Forelimb muscle (tissue), 1 donor: ENCODE data around the gene TENM3. TPM values are rescaled to one million over a fixed set of nuclear protein-coding genes. Genes with fewer than 3 reads are reported as not detected.
"Not testable (repeated sequence)": the region's sequence is repeated elsewhere in the genome, so short reads cannot be mapped to it uniquely, and the experiment has no call there.

ENCODE experiments used
- DNase-seq: peaks from one replicate; pipeline ENCODE4 v3.0.0-alpha.2; 2013; ENCODE audit warnings: low read depth
- polyA plus RNA-seq: library from polyadenylated mRNA; unstranded; fragments of 120-200 nt; gene quantifications from one replicate; pipeline ENCODE4 v1.2.1, GENCODE V29; 2013; ENCODE audit not compliant: insufficient read length

TENM3 gene
- polyA plus RNA-seq, 1 donor: 15.3 TPM

GRCh38 chr4:182808673-182809416 is 565.6 kb downstream of the TENM3 start:
- no peak for DNase-seq

DNA sequence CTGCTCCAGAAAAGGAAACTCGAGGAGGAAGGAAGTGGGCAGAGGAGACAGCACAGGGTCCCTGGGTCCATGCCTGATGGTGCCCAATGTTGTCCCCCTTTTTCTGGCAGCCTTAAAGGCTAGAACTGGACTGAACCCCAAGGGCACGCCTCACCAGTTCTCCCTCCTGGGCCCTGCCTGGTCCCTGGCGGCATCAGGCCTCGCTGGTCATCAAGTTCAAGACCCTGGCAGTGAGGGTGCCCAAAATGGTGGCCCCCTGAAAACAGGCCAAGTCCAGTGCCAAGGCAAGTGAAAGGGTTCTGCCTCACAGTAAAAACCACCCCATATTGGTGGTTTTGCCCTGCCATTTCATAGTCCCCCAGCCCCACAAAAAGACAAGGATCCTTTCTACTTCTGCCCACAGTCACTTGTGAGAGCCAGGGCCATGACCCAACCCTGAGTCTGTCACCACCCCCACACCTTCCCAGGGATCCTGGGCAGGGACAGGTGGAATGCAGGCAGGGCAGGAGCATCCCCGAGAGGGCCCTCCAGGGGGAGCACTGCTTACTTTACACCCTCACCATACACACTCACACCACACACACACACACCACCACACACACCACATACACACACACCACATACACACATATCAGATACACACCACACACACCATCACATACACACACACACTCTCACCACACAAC is 566.4 kb downstream of the TENM3 start:
- DNase-seq: no peak

GRCh38 chr4:182810103-182810615 is 567.0 kb downstream of the TENM3 start:
- DNase-seq: no peak

- no peak for DNase-seq
Measured at GRCh38 chr4:182812916-182813315, 569.7 kb downstream of the TENM3 start.

GRCh38 chr4:182814065-182814464 is 570.9 kb downstream of the TENM3 start:
- DNase-seq: not testable (repeated sequence)

GRCh38 chr4:182818926-182819730 is 575.9 kb downstream of the TENM3 start:
- no peak for DNase-seq

DNA sequence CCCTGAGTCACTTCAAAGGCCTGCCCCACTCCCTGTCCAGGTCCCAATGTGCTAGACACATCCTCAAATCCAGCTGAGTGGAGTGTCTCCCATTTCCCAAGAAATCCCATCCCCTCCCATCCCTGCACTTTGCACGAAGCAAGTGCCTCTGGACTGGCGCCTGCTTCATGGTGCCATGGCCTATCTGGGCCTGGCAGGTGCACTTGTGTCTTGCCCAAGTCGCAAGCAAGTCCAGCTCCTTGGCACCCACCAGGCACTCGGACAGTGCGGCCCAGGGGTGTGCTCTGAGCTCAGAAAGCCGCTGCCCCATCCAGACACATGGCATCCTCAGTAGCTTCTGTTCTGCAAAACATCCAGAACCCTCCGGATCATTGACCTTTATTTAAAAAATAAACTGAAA is 576.5 kb downstream of the TENM3 start:
- DNase-seq: no peak

DNA sequence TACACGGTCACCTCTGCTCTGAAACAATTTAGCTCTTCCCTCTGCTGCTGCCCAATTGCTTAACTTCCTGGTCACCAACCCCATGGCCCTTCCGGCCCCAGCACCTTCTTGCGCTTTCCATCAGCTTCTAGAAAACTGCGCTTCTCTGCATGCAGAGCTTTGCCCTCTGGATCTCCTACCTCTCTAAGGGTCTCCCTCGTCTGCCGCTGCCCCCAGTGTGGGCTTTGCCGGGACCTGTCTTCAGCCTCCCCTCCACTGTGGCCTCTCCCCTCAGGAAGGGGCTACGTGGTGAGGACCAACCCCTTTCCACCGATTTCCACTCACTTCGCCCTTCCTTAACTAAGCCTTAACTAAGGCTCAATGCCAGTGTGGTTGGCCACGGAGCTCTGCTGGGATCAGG is 579.4 kb downstream of the TENM3 start:
- DNase-seq: no peak

DNA sequence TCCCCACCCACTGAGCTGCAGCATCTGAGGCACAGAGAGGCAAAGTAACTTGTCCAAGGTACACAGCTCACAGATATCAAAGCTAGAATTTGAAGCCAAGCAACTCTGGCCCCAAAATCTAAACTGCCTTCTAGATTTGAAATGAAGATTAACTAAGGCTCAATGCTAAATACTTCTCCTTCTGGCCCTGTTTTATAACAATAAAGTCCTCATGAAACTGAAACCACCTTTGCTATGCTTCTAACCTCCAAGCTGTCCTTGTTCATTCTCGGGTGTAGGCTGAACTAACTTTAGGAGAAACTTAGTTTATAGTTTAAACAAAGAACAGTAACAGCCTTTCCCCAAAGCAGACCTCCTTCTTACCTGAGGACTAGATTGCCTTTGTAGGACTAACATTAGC is 580.4 kb downstream of the TENM3 start:
- no peak for DNase-seq

- no peak for DNase-seq
Measured at GRCh38 chr4:182825003-182825402, 581.8 kb downstream of the TENM3 start.

- DNase-seq: no peak
Measured at GRCh38 chr4:182825786-182826185, 582.6 kb downstream of the TENM3 start.

GRCh38 chr4:182826391-182826790 is 583.2 kb downstream of the TENM3 start:
- no peak for DNase-seq

GRCh38 chr4:182827166-182827565 is 584.0 kb downstream of the TENM3 start:
- DNase-seq: no peak

DNA sequence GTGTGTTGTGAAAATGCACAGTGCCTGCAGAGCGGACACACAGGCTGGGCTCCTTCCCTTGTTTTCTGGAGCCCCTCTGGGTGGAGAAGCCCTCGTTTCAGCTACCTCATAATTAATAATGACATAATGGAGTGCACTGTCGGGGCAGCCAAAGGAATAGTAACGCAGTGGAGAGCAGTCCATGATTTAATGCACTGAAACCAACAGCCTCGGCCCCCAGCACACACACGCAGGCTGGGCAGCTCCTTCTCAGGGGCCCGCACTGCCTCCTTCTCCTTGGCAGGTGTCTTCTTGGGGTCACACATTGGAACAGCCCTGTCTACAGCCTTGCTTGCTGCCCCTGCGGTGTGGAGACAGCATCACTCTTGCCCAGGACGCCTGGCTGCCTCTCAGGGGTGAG is 584.8 kb downstream of the TENM3 start:
- no peak for DNase-seq

DNA sequence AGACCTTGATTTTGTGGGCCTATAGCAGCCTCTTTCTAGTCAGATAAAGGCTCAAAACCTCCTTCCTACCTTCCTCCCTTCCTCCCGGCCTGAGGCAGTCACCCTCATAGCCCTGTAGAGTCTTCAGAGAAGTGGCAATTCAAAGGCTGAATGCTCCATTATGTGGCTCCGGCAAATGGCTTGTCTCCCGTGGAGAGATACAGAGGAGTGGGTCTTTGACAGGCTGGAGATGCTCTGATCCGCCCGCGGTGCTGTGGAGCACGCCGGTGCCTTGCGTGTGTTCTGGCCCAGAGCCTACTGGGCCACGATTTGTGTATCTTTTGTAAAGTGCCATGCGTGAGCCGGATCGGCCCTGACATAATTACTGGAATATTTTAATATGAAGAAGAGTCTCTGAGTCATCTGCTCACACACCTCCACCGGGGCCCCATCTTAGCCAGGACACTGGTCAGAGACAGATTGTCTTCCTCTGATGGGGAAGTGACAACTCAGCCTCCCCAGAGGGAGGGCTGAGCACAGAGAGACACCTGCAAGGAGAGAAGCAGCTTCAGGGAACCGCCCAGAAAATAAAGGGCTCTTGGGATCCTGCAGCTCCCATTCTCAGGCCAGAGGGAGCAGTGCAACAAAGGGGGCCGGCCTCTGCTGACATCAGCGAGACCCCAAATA is 585.3 kb downstream of the TENM3 start:
- no peak for DNase-seq

DNA sequence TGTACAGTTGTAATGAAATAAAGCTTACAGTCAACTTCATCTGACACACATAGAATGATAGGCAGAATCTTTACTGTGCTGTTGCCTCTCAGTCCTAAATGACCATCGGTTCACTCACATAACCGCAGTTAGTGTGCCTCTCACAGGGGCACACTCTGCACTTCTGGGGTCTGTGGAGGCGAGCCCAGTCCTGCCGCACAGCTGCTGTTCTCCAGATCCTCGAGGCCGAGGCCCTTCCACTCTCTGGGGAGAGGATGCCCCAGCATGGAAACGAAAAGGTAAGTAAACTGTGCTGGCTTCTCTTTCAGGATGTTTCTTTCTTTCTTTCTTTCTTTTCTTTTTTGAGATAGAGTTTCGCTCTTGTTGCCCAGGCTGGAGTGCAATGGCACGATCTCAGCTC is 586.0 kb downstream of the TENM3 start:
- no peak for DNase-seq

- no peak for DNase-seq
Measured at GRCh38 chr4:182831376-182831775, 588.2 kb downstream of the TENM3 start.

DNA sequence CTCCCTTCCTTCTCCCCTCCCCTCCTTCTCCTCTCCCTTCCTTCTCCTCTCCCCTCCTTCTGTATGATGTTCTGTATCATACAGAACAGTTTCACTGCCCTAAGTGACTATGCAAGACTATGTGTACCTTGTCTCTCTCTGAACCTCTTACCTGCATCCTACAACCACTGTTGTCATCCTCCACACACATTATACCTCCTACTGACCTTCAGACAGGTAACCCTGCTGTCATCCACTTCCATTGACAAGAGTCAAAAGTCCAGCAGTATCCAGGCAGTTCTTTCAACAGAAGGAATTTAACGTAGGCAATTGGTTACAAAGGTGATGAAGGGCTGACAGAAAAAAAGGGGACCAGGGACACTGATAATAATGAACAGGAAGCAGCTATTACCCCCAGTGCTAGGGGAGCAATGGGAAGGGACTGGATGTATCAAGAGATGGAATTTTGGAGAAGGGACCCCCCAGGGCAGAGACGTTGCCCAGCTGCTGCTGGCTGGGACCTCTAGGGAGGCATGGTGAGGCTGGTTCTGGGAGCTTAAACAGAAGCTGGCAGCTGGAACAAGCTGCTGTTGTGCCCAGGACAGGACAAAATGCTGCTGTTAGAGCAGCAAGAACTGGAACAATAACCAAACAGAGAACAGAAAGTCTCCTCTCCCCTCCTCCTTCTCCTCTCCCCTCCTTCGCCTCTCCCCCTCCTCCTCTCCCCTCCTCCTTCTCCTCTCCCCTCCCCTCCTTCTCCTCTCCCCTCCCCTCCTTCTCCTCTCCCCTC is 589.3 kb downstream of the TENM3 start:
- no peak for DNase-seq

DNA sequence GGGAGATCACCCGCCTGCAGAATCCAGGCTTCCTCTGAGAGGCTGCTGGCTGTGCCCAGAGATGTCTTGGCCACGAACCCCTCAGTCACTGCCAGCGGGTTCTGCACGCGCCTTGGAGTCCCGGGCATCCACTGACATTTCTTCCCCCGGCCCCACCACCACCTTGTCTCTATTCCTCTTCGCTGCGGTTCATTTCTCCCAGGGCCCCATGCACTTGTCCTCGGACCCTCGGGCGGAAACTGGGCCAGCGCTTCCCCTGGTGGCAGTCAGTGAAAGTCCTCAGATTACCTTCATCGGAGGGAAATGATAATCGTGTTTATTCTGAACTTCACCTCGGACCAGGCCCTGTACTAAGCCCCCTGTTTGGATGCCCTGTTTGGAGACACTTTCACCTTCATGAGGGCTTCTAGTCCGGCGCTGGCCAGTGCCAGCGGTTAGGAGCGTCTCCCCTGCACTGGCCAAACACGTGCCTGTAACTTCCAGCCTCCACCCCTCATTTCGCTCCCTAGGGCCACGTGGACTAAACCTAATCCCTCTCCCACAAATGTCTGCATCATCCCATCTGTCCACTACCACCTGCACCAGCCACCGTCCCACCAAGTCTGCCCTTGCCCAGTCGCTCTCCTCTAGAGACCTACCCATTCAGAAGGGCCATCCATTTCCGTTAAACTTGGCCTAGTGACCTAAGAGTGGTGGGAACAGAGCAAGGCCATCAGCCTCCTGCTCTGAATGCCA is 592.0 kb downstream of the TENM3 start:
- DNase-seq: no peak

DNA sequence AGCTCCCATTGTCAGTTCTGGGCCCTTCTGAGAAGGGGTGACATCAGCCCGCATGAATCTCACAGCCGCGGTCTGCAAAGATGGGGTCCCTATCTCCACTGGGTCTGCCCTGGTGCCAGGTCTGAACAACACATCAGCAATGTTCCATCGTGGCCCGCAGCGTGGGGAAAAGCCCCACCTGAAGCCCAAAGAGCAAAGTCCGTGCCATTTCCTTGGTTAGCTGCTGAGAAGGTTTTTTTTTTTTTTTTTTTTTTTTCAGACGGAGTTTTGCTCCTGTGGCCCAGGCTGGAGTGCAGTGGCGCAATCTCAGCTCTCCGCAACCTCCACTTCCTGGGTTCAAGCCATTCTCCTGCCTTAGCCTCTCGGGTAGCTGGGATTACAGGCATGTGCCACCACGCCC is 594.6 kb downstream of the TENM3 start:
- no peak for DNase-seq
